Astrocyte of the spinal cord (primary cell): ENCODE data around the gene RELT.
A peak's percentile ranks its signal among the peaks of the same experiment; 100 is the strongest.

ENCODE experiments used
- DNase-seq: peaks from one replicate; pipeline ENCODE4 v3.0.0; 2011; ENCODE audit warnings: low read depth, low spot score
- H3K4me3 ChIP-seq: 2 replicates; pipeline ENCODE4 v1.5.1; 2011; ENCODE audit warnings: low read depth, mild to moderate bottlenecking, low read length, moderate library complexity
- in situ Hi-C: cut with HindIII; loops from 2 replicates; pipeline ENCODE4 v1.10.0; 2017; ENCODE audit warnings: low sequenced_read_pairs
- TF ChIP-seq, protein P1 (sequence below): IDR thresholded peaks from 2 replicates; pipeline ENCODE4 v1.5.1; 2012; ENCODE audit warnings: low read depth, mild to moderate bottlenecking, low read length, inconsistent platforms

Gene RELT

DNA sequence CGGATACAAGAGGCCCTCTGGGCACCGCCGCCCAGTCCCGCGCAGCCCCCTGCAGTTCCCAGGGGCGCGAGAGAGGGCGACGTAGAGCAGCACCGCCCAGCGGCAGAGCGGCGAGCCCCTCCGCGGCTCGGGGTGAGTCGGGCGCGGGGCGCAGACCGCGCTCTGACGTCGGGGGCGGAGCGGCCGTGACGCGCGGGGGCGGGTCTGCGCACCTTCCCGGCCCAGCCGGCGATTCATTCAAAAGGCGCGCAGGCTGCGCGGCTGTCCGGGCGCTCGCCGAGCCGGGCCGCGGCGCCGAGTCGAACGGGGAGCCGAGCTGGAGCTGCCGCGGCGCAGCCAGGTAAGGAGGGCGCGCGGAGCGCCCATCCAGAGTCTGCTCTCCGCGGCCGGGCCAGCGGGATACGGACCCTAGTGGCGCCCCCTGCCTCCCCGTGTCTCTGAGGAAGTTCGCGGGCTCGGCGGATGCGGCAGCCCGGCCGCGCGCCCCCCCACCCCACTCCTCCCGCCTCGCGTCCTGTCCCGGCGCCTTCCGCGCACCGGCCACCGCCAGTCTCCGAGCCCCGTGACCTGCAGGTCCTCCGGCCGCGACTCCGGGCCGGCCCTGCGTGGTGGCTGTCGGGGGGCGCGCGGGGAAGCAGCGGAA, at the start of gene RELT:
Gene RELT (plus strand): TSS at position 240 of the 643 bp plus-strand sequence. CDS start 12,738 bp downstream, outside the sequence.
- peak within 1 kb of the TSS; percentile 66 for H3K4me3 ChIP-seq
- in situ Hi-C loops = no loop called here
- peak; percentile 90 for DNase-seq
- TF ChIP-seq, protein P1, sequence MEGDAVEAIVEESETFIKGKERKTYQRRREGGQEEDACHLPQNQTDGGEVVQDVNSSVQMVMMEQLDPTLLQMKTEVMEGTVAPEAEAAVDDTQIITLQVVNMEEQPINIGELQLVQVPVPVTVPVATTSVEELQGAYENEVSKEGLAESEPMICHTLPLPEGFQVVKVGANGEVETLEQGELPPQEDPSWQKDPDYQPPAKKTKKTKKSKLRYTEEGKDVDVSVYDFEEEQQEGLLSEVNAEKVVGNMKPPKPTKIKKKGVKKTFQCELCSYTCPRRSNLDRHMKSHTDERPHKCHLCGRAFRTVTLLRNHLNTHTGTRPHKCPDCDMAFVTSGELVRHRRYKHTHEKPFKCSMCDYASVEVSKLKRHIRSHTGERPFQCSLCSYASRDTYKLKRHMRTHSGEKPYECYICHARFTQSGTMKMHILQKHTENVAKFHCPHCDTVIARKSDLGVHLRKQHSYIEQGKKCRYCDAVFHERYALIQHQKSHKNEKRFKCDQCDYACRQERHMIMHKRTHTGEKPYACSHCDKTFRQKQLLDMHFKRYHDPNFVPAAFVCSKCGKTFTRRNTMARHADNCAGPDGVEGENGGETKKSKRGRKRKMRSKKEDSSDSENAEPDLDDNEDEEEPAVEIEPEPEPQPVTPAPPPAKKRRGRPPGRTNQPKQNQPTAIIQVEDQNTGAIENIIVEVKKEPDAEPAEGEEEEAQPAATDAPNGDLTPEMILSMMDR = peak; percentile 84

GRCh38 chr11:73326929-73327811, 49.0 kb upstream of the RELT start:
- in situ Hi-C loops = no loop called here
- no peak overlapping the region for H3K4me3 ChIP-seq
- TF ChIP-seq, protein P1 = no peak
- DNase-seq = peak; percentile 42

GRCh38 chr11:73327812-73328364, 48.3 kb upstream of the RELT start:
- TF ChIP-seq, protein P1 = no peak
- in situ Hi-C loops = no loop called here
- H3K4me3 ChIP-seq = no peak overlapping the region
- DNase-seq = no peak

- in situ Hi-C loops = no loop called here
- no peak overlapping the region for H3K4me3 ChIP-seq
- TF ChIP-seq, protein P1 = peak; percentile 73
- DNase-seq = no peak
These were observed 45.6 kb upstream of the RELT start for GRCh38 chr11:73330569-73331093.

DNA sequence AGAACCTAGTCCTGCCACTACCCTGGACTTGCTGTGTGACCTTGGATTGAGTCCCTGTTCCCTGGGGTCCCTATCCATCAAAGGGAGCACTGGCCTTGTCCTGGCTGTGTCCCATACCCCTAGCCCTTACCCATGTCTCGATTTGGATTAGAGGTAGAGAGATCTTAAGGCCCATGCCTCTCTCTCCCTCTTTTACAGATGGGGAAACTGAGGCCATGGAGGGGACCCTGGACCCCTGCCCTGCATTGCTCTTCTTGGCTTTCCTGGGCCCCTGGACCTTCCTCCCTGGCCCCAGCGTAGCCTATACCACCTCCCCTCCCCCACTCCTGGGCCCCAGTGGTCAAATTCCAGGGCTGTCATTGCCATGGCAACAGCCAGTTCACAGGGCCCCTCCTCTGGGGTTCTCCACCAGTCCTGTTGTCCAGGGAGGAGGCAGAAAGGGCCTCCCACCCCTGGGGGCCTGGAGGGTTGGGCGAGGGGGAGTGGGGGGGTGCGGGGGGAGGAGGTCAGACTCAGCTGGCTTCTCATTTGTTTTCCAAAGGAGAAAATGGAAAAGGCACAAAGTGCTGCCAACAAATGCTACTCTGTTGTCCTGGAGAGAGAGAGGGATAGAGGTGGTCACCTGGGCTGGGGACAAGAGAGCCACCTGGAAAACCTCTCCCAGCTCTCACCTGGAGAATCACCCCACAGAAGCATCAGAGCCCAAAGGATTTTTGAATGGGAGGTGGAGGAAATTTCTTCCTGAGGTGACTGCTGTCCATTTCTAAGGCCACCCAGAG, 44.9 kb upstream of the RELT start:
- TF ChIP-seq, protein P1 = no peak
- DNase-seq = no peak
- in situ Hi-C loops = no loop called here
- no peak overlapping the region for H3K4me3 ChIP-seq

- TF ChIP-seq, protein P1 = no peak
- H3K4me3 ChIP-seq = no peak overlapping the region
- in situ Hi-C loops = no loop called here
- DNase-seq = no peak
These were observed 43.0 kb upstream of the RELT start for GRCh38 chr11:73333173-73333572.
